Activated CD8-positive, alpha-beta memory T cell treated with anti-CD3 and anti-CD28 coated beads, Interleukin-2, amount 50 U/mL, for 1 hour (primary cell): ENCODE results near the gene FGFR4.

Source experiments
- DNase-seq: peaks from one replicate; pipeline ENCODE4 v3.0.0-alpha.2; 2020; ENCODE audit errors: extremely low read depth

The FGFR4 gene

GRCh38 chr5:177103523-177104253 is 17.0 kb downstream of the FGFR4 start:
- DNase-seq, result no peak

GRCh38 chr5:177105691-177106476 is 19.2 kb downstream of the FGFR4 start:
- no peak for DNase-seq

- no peak for DNase-seq
These were observed 20.4 kb downstream of the FGFR4 start for GRCh38 chr5:177107159-177107558.

- no peak for DNase-seq
These were observed 23.1 kb downstream of the FGFR4 start for GRCh38 chr5:177109810-177110209.

GRCh38 chr5:177111720-177112394 is 25.1 kb downstream of the FGFR4 start:
- DNase-seq, result no peak

GRCh38 chr5:177112589-177113220 is 26.0 kb downstream of the FGFR4 start:
- no peak for DNase-seq

- no peak for DNase-seq
These were observed 27.1 kb downstream of the FGFR4 start for GRCh38 chr5:177113566-177114424.

- peak; percentile 47 for DNase-seq
These were observed 30.1 kb downstream of the FGFR4 start for GRCh38 chr5:177116631-177117373.

GRCh38 chr5:177117441-177118045 is 30.8 kb downstream of the FGFR4 start:
- DNase-seq, result no peak

GRCh38 chr5:177122566-177122965 is 35.9 kb downstream of the FGFR4 start:
- no peak for DNase-seq

GRCh38 chr5:177123789-177124485 is 37.2 kb downstream of the FGFR4 start:
- DNase-seq, result no peak

GRCh38 chr5:177124486-177124991 is 37.8 kb downstream of the FGFR4 start:
- DNase-seq, result no peak

- no peak for DNase-seq
These were observed 40.1 kb downstream of the FGFR4 start for GRCh38 chr5:177126771-177127170.

GRCh38 chr5:177128551-177128981 is 41.9 kb downstream of the FGFR4 start:
- DNase-seq, result no peak

GRCh38 chr5:177130211-177131018 is 43.7 kb downstream of the FGFR4 start:
- no peak for DNase-seq

GRCh38 chr5:177131019-177131320 is 44.3 kb downstream of the FGFR4 start:
- DNase-seq, result no peak

- DNase-seq, result no peak
These were observed 44.8 kb downstream of the FGFR4 start for GRCh38 chr5:177131352-177132135.
